SW480 (cell line): ENCODE measurements around the gene TBC1D10A.
A peak's percentile ranks its signal among the peaks of the same experiment; 100 is the strongest.

Experiments used
- DNase-seq: peaks from one replicate; pipeline ENCODE4 v3.0.0-alpha.2; 2016; ENCODE audit warnings: low spot score

Gene TBC1D10A

DNA sequence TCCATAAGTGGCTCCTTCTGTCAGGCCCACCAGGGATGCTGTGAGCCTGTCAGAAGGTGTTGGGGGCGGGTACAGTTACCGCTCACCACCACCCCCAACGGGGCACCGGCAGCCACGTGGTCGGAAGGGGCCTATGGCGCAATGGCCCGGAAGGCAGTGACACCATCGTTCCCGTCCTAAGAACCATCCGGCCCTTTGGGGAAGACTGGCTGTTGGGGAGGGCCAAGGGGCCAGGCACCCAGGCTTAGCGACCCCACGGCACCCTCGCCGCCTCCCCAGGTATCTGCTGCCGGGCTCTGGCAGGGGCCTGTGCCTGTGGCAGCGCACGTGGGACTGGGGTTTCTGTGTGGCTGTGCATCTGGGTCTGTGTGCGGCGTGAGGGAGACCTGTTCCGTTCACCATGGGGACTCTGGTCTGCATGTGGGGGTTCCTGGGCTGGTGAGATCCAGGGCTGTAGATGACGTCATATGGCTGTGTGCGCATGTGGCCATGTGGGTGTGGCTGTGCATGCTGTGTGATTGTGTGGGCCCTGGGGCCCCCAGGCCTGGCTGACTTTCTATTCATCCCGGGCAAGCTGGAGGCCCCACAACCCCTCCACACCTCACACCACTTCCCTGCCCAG, 60.8 kb downstream of the TBC1D10A start:
- DNase-seq = no peak

DNA sequence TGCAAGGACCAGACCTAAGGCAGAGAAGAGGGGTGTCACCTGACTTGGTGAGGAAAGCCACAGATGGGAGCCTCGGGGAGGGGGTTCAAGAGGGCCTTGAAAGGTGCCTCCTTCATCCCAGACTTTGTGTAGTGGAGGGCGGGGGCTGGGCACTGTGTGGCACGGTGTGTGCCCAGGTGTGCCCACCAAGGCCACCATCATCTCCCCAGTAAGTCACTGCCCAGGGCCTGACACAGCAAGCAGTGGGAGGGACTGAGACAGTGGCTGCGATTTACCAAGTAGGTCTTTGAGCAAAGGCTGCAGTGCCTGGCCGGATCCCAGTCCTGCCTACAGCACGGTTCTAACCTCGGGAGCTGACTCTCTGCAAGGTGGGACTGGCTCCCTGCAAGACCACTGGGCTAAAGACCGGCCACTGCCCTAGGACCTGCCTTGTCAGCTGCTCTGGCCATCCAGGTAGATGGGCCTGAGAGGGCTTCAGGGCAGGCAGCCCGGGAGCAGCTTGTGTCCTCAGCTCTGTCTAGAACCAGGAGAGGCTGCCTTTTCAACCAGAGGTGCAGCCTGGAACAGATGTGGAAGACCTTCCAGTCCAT, 61.5 kb downstream of the TBC1D10A start:
- no peak for DNase-seq

DNA sequence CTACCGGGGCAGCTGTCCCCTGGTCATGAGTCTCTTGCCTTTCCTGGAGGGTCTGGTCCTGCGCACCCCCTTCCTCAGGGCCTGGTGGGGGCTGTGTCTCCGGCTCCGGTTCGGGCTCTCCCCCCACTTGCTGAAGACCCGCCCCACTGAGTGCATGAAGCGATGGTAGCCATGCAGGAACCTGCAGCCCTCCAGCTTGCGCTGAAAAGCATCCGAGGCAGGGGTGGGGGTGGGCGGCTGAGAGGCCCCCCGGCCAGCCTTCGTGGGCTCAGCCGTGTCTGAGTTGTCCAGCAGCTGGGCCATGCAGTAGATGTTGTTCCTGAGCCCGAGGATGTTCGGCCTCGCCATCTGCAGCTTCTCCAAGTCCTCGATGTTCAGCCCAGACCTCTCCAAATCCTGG, 62.9 kb downstream of the TBC1D10A start:
- no peak for DNase-seq

DNA sequence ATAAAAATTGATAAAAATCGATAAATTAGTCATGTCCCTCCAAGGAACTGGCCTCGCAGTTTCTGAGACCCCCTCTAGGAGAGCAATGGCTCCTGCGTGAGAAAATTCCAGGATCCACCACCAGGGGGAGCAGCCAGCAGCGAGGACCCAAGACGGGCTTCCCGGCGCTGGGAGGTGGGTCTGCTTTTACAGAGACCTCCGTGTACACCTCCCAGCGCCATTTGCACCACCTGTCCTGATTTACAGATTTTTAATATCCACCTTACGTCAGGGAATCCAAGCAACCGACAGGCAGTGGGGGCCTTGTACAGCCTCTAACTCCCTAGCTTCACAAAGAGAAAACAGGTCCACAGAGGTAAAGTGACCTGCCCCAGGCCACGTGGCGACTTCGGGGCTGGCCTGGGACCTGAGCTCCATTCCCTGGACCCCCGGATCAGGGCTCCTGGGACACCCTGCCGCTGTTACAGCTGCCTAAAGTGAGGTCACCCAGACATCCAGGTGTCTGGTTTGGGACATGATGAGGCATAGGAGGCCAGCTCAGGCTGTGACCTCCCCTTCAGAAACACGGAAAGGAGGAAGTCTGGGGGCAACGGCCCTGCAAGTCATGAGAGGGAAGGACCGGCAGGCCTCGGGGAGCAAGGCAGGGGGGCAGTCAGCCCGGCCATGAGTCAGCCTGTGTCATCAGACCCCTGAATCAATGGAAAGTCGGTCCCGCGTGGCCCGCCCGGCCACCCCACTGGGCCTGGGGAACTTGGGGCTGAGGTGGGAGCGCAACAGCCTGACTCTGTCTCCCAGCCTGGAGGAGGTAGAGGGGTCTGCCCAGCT, 63.6 kb downstream of the TBC1D10A start:
- no peak for DNase-seq

DNA sequence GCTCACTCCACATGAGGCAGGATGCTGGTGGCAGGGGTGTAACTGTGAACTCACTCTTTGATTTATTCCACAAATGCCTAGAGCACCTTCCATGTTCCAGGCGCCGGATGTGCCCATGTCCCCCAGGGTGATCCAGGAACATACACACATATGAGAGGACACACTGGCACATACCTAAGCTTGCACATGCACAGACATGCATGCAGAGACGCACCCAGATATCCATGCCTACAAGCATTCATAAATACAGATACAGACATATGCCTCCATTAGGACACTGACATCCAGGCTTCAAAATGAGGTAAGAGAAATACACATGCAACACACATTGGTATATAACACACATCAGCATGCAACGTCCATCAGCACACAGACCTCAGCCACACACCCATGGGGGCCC, 64.6 kb downstream of the TBC1D10A start:
- DNase-seq = no peak

DNA sequence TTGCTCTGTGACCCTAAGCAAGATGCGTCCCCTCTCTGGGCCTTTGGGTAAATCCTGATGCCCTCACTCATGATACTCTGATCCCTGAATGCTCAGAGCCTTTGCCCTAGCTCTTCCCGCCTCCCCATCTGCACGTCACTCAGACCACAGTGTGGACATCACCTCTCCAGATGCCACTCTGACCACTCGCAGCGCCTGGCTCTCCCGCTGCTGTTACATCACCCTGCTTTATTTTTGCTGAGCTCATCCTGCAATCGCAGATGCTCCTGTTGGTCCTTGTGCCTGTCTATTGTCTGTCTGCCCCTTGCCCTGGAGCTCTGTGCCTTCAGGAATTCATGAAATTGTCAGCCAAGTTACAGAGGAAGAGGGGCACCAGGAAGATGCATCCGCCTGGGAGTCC, 65.6 kb downstream of the TBC1D10A start:
- no peak for DNase-seq

DNA sequence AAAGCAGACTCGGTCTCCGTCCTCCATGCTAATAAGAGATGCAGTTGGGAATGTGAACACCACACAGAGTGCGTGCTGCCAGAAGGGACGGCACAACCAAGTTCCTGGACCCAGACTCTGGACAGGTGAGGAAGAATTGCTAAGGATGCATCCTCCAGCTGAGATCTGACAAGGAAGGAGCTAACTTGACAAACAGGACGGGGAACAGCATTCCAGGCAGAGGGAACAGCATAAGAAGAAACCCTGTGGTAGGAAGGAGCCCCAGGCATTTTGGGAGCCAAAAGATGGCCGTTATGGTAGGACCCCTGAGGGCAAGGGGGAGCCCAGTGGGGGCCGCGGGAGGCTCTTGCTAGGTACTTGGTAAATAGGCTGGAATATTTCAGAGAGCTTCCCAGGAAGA, 66.1 kb downstream of the TBC1D10A start:
- no peak for DNase-seq

DNA sequence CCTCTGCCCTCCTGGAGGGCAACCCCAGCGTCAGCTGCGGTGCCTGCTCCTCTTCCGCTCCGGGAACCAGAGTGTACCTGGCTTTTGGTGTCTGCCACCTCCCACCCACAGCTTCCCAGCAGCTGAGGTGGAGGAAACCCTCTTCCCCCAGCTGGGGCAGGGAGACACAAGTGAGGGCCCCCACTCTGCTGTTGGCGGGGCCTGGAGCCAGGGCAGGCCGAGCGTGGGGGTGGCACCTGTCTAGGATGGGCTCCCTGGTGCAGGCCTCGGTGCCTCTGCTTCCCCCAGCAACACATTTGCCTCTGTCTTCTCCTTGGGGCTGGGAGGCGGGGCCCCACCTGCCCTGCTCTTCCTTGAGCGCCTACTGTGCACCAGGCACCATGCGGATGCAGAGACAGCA, 66.5 kb downstream of the TBC1D10A start:
- DNase-seq = no peak

DNA sequence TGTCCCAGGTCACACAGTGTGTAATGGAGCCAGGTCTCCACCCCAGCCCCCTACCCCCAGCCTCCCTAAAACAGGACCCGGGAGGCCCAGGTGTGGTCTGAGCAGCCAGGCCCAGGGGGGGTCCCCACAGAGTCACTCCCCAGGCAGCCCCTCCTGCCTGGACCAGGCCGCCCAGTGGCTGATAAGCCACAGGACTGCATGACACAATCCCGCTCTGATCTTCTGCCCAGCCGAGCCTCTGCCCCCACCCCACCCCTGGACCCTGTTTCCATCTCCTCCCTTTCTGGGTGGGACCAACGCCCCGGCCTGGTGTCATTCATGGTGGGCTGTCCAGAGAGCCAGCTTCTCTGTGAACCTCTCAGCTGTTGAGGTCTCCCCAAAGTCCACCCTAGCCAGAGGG, 72.4 kb downstream of the TBC1D10A start:
- peak; percentile 39 for DNase-seq

DNA sequence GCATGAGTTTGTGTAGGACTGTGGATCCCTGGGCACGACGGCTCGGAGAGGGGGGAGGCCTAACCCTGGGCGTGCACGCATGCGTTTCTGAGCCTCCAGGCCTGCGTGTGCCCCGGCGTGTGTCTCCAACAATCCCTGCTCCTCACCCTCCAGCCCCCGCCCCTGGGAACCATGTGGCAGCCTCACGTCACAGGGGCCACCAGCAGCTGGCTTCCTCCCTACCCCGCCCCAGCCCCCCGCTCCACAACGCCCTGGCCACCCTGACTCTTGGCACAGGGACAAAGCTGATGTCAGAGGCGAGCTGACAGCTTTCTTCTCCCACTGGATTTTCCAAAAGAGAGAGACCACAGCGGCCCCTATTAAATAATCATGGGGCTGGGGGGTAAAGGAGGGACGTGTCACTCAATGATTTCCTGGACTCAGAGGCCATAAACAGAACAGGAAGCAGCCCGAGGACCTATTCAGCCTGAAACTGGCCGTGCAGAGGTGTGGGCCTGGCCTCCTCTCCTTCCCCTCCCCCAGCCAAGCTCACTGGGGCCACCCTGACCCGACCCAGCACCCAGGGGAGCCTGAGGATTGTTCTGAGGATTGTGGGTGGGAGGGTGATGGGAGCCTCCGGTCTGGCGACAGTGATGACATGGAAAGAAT, 73.4 kb downstream of the TBC1D10A start:
- peak; percentile 91 for DNase-seq

DNA sequence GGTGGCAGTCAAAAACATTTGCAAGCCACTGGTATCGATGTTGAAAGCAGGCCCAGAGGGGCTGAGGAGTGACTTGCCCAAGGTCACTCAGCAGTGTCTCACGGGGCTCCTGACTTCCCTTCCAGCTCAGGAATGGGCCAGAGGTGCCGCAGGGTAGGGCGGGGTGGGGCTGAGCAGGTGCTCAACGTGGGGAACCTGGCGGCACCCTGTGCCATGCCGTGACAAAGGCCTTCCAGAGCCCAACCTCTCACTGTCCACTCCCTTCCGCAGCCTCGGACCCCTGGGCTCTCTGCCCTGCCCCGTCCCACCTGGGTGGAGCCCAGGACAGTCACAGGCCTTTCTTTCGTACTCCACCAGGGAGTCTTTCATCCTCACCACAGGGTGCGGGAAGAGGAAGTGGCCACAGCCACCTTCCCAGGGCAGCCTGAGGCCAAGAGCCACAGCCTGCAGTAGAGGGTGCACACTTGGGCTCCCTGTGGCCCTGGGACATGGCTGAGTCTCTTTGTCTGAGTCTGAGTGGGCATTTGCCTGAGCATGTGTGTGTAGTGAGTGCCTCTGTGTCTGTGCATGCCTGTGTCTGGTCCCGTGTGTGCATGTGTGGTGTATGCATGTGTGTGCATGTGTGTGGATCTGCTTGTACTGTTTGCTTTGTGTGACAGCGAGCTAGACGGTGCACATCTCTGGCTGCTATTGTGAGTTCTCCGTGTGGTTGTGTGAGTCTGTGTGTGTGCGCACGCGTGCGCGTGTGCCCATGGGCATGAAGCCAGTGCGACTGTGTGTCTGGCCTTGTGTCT, 74.1 kb downstream of the TBC1D10A start:
- peak; percentile 92 for DNase-seq

DNA sequence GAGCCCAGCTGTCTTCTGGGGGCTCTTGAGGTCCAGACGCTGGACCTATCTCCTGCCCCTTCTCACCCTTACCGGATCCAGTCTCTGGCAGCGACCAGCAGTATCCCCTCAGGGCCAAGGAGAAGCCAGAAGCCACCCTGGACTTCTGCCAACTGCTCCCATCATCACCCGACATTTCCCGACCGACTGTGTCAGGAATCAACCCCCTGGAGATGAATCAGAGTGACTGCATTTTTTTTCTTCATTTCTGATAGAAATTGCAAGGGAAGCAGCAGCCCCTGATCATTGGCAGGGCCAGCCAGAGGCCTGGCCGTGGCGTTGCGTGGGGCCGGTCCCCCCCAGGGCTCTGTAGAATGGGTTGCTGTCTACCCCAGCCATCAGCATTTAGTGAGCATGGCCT, 75.0 kb downstream of the TBC1D10A start:
- no peak for DNase-seq

DNA sequence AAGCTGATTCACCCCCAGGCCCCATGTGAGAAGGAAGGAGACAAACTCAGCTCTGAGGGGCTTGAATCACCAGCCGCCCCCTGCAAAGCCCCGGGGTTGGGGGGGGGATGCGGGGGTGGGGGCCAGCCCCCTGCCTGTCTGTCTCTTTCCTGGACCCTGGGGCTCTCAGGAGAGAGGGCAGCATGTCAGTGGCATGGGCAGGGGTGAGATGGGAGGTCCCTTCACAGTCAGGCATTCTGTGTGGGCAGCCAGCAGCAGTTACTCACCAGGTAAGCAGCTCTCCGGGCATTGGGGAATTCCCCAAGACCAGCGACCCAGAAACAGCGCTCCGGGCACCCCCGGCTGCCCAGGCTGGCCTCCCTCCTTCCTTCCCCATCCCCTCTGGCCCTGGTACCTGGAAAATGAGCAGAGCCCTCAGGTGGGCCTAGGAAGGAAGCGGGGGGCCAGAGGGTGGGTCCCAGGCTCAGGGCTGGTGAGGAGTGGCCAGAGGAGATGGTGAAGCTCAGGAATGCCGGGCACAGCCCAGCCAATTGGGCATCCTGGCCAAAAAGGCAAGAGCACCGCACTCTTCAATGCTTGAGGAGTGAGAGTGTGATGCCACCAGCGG, 76.0 kb downstream of the TBC1D10A start:
- peak; percentile 86 for DNase-seq

DNA sequence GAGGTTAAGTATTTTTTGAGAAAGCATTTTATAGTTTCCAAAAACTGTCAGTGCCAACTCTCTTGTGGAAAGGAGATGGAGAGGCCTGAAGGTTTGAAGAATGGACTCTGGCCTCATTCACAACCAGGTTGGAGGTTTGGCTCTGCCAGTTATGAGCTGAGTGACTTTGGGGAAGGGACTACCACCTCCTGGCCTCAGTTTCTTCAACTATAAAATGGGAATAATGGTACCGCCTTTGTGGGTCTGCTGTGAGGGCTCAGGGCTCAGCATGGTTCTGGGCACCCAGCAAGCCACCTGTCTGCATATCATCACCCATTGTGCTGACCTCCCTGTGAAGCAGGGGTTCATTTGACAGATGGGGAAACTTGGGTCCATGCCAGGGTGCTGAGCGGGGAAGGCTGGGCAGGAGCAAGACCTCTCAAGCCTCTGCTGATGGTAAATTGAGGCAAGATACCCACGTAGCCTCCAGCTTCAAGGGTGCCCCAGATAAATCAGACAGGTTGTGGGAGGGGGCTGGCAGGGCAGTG, 76.6 kb downstream of the TBC1D10A start:
- no peak for DNase-seq

DNA sequence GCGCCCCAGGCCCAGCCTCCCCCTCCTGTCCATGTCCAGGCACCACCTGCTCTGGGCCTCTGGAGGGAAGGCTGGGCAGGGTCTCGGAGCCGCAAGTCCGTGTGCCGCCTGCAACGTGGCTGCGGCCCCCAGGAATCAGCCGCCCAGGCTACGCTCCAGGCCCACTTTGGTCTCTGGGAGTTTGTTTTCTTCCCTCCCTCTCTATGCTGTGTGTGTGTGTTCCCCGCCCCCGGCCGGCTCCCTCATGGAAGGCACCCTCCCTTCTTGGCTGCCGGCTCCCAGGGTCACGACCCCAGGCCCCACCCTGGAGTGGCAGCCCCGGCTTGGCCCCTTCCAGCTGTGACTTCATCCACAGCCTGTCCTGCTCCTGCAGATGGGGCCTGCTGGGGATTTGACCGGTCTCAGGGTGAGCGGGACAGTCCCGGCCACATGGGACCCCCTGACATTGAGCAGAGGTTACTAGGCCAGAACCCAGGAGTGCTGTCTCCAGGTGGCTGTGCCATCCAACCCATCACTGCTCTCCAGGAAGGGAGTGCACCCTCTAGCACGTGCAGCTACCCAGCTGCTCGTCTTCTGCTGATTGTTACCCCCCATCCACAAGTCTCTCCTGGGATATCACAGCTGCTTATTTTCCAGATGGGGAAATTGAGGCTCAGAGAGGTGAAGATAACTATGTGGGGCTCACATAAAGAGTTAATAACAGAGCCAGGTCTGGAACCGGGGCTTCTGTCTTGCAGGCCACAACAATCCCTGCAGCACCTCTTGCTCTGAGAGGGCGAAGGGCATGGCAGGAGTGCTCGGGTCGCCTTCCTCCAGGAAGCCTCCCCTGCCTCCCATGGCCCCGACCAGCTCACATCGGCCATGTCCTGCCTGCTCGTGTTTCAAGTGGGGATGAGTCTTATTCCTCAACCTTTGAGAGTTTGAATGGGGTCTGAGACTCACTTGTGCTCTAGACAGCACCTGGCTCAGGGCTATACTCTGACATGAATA, 77.4 kb downstream of the TBC1D10A start:
- peak; percentile 53 for DNase-seq

DNA sequence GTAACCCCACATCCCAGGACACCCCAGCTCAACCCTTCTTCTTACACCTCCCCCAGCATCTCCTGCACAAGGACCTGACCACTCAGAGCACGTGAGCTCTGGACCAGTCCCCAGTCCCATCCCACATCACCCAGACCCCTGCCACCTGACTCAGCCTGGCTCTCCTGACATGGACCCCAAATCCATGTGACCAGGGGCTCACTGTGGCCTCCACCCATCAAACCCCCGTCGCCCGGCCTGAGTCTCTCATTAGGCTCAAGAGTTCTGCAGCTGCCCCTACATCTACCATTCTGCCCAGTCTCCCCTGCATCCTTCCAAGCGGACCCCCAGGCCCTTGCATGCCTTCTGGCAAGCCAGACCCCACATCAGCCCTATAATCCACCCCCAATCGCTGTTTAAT, 78.3 kb downstream of the TBC1D10A start:
- DNase-seq = no peak

DNA sequence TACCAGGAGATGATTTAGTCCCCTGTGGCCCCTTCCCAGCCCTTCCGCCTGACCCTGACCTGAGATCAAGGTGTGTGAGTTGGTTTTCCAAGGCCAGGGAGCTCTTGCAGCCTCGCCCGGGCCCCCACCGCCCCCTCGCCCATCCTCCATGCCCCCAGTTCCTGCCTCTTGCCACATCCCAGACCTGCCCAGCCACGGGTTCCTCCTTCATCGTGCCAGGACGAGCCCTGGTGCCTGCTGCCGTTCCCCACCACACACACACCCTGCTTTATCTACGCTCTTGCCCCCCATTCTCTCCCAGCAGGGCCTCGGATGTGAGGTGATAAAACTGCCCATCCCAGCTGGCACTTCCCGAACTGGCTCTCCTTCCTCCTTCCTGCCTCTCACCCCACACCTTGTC, 78.8 kb downstream of the TBC1D10A start:
- peak; percentile 57 for DNase-seq

DNA sequence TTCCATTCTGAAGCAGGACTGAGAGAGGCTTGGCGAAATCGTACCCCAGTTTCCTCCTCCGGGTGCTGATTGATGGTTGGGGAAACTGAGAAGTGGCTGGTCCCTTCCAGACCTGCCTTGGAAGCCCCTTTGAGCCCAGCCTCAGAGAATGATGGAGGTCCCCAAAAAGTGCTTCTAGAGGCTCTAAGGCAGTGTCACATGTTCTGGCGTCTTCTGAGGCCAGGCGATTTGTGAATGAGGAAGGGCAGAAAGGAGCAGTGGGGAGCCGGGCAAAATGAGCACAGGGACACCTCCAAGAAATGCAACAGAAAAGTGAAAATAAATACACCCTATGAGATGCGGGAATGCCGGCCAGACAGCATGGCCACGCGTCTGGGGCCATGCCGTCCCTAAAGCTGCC, 79.2 kb downstream of the TBC1D10A start:
- DNase-seq = no peak

DNA sequence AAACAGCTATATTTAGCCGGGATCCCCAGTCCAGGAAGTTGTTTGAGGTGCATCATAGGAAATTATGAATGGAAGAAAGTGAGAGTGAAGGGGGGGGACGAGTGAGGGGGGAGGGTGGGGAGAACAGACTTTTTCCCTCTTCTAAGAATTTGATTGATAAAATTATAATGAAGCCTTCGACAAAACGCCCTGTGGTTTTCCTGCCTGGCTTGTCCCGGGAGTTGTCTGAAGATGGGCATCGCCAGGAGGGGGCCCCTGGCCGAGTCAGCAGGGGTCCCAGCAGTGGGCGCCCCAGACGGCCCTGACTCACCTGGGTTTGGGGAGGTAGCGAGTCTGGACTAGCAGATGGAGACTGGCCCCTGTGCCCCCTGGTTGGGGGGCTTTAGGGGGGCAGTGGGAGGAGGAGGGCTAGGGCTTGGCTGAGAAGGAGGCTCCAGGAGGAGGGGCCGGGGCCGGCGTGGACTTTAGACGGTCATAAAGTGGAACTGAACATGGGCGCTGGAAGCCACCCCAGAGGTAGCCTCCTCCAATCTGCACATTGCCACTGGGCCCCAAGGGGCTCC, 79.8 kb downstream of the TBC1D10A start:
- peak; percentile 57 for DNase-seq
